IPS-20b (cell line): ENCODE measurements around the gene ASTN1.
A peak's percentile ranks its signal among the peaks of the same experiment; 100 is the strongest.

Experiments used
- H3K27ac ChIP-seq: one replicate; pipeline ENCODE4 v1.5.1; 2013; ENCODE audit warnings: low read length
- H3K27me3 ChIP-seq: 2 replicates; pipeline ENCODE4 v1.6.1; 2013; ENCODE audit warnings: mild to moderate bottlenecking, low read length, inconsistent platforms; ENCODE audit not compliant: insufficient read depth
- H3K36me3 ChIP-seq: 2 replicates; pipeline ENCODE4 v1.6.1; 2013; ENCODE audit warnings: low read depth, mild to moderate bottlenecking, inconsistent platforms, low read length, moderate library complexity; ENCODE audit not compliant: insufficient read depth
- H3K4me1 ChIP-seq: 2 replicates; pipeline ENCODE4 v1.6.1; 2013; ENCODE audit warnings: mild to moderate bottlenecking, control low read depth, inconsistent platforms, low read length, moderate library complexity; ENCODE audit not compliant: insufficient read depth
- H3K4me3 ChIP-seq: 2 replicates; pipeline ENCODE4 v1.5.1; 2013; ENCODE audit warnings: mild to moderate bottlenecking, low read length, inconsistent platforms
- H3K9ac ChIP-seq: 2 replicates; pipeline ENCODE4 v1.6.1; 2013; ENCODE audit warnings: low read depth, mild to moderate bottlenecking, inconsistent platforms, low read length, moderate library complexity
- H3K9me3 ChIP-seq: 2 replicates; pipeline ENCODE4 v1.6.1; 2013; ENCODE audit warnings: mild to moderate bottlenecking, low read depth, low read length, inconsistent platforms; ENCODE audit not compliant: insufficient read depth

Gene ASTN1

GRCh38 chr1:176934370-176934769 is 230.1 kb downstream of the ASTN1 start:
- Histone ChIP-seq H3K27ac (no peak overlapping the region), H3K36me3 (no peaks in the 10 kb centered on the region; the same call in 1 of the 2 replicates), H3K4me3 (no peak overlapping the region), H3K27me3 (no peaks in the 10 kb centered on the region), H3K4me1 (no peaks in the 10 kb centered on the region), H3K9me3 (no peaks in the 10 kb centered on the region), H3K9ac (no peak overlapping the region)

- Histone ChIP-seq H3K4me1 (no peaks in the 10 kb centered on the region), H3K27me3 (no peaks in the 10 kb centered on the region), H3K9ac (no peak overlapping the region), H3K36me3 (no peaks in the 10 kb centered on the region; the same call in 1 of the 2 replicates), H3K27ac (no peak overlapping the region), H3K9me3 (no peaks in the 10 kb centered on the region), H3K4me3 (no peak overlapping the region)
Measured at GRCh38 chr1:176932114-176933104, 232.1 kb downstream of the ASTN1 start.

GRCh38 chr1:176931526-176931925 is 233.0 kb downstream of the ASTN1 start:
- Histone ChIP-seq H3K36me3 (no peaks in the 10 kb centered on the region; the same call in 1 of the 2 replicates), H3K9ac (no peak overlapping the region), H3K27ac (no peak overlapping the region), H3K27me3 (no peaks in the 10 kb centered on the region), H3K9me3 (no peaks in the 10 kb centered on the region), H3K4me1 (no peaks in the 10 kb centered on the region), H3K4me3 (no peak overlapping the region)

- H3K9ac ChIP-seq: no peak overlapping the region
- H3K27me3 ChIP-seq: no peaks in the 10 kb centered on the region
- no peaks in the 10 kb centered on the region for H3K36me3 ChIP-seq
Measured at GRCh38 chr1:176926330-176927086, 238.0 kb downstream of the ASTN1 start.

GRCh38 chr1:176925223-176925622 is 239.3 kb downstream of the ASTN1 start:
- H3K4me1 ChIP-seq: peaks cover 9% of the 10 kb centered on the region; the same call in 1 of the 2 replicates
- no peak overlapping the region for H3K27ac ChIP-seq
- no peaks in the 10 kb centered on the region for H3K36me3 ChIP-seq
- H3K27me3 ChIP-seq: no peaks in the 10 kb centered on the region
- H3K9ac ChIP-seq: no peak overlapping the region
- H3K9me3 ChIP-seq: no peaks in the 10 kb centered on the region
- H3K4me3 ChIP-seq: no peak overlapping the region

More at GRCh38 chr1:176926330-176927086, 238.0 kb downstream of the ASTN1 start:
- no peak overlapping the region for H3K27ac ChIP-seq
- H3K4me3 ChIP-seq: no peak overlapping the region
- H3K4me1 ChIP-seq: peaks cover 7% of the 10 kb centered on the region; the same call in 1 of the 2 replicates
- H3K9me3 ChIP-seq: no peaks in the 10 kb centered on the region

GRCh38 chr1:176923283-176923682 is 241.2 kb downstream of the ASTN1 start:
- Histone ChIP-seq H3K9me3 (no peaks in the 10 kb centered on the region), H3K4me1 (peaks cover 9% of the 10 kb centered on the region; the same call in 1 of the 2 replicates), H3K9ac (no peak overlapping the region), H3K27me3 (no peaks in the 10 kb centered on the region), H3K36me3 (no peaks in the 10 kb centered on the region), H3K27ac (no peak overlapping the region), H3K4me3 (no peak overlapping the region)

- Histone ChIP-seq H3K4me3 (no peak overlapping the region), H3K27me3 (no peaks in the 10 kb centered on the region), H3K36me3 (no peaks in the 10 kb centered on the region), H3K9me3 (no peaks in the 10 kb centered on the region), H3K9ac (no peak overlapping the region), H3K4me1 (peaks cover 9% of the 10 kb centered on the region; the same call in 1 of the 2 replicates), H3K27ac (no peak overlapping the region)
Measured at GRCh38 chr1:176919386-176920378, 244.8 kb downstream of the ASTN1 start.

GRCh38 chr1:176905648-176906047 is 258.9 kb downstream of the ASTN1 start:
- Histone ChIP-seq H3K27ac (no peak overlapping the region), H3K9me3 (no peaks in the 10 kb centered on the region), H3K36me3 (no peaks in the 10 kb centered on the region), H3K9ac (no peak overlapping the region), H3K4me3 (no peak overlapping the region), H3K27me3 (peaks cover 14% of the 10 kb centered on the region; the same call in 1 of the 2 replicates), H3K4me1 (peaks cover 16% of the 10 kb centered on the region; the same call in 1 of the 2 replicates)

- H3K4me3 ChIP-seq: peak overlapping the region; percentile 44; the same call in 1 of the 2 replicates
- H3K27me3 ChIP-seq: peaks cover 14% of the 10 kb centered on the region; the same call in 1 of the 2 replicates
- H3K36me3 ChIP-seq: no peaks in the 10 kb centered on the region
- no peaks in the 10 kb centered on the region for H3K9me3 ChIP-seq
- H3K27ac ChIP-seq: no peak overlapping the region
- H3K4me1 ChIP-seq: peaks cover 16% of the 10 kb centered on the region; the same call in 1 of the 2 replicates
- H3K9ac ChIP-seq: no peak overlapping the region
Measured at GRCh38 chr1:176904057-176904751, 260.3 kb downstream of the ASTN1 start.

GRCh38 chr1:176903474-176903873 is 261.0 kb downstream of the ASTN1 start:
- Histone ChIP-seq H3K27ac (no peak overlapping the region), H3K9ac (no peak overlapping the region), H3K27me3 (peaks cover 17% of the 10 kb centered on the region), H3K4me3 (no peak overlapping the region), H3K36me3 (no peaks in the 10 kb centered on the region), H3K9me3 (no peaks in the 10 kb centered on the region), H3K4me1 (peaks cover 16% of the 10 kb centered on the region; the same call in 1 of the 2 replicates)
